ENCODE results near the gene EPDR1. TPM values are rescaled to one million over a fixed set of nuclear protein-coding genes. Genes with fewer than 3 reads are reported as not detected.

The EPDR1 gene
- total RNA-seq, 1 experiment from 2014 or later: 22.7 TPM

DNA sequence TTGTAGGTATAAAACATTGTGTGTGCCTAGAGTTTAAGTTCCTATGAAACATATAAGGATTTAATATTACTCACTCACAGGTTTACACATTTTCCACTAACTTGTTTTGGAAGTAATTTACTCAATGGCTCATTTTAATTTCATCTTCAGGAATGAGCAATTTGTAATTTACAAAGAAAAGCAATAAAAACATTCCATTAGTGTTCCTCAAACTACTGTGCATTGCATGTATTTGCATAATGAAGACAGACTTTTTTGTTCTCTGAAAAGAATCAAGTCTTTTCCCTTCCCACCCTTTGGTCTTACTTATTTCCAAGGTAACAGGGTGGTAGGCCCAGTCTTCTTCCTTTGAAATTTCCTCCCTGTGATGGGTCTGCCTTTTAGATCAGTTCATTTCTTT, 61.2 kb downstream of the EPDR1 start:
- Histone ChIP-seq H2AFZ (ENCODE audit: low read length) (no peak overlapping the region), H3K27ac (ENCODE audit: low read length) (no peak overlapping the region), H3K36me3 (ENCODE audit: low read depth, low read length) (no peaks in the 10 kb centered on the region), H3K4me2 (ENCODE audit: low read length) (no peak overlapping the region), H3K9me3 (ENCODE audit: low read length) (no peaks in the 10 kb centered on the region), H4K20me1 (ENCODE audit: low read length) (no peaks in the 10 kb centered on the region), H3K9ac (ENCODE audit: low read length) (no peak overlapping the region), H3K9me2 (replicated peaks; ENCODE audit: low read length) (no peaks in the 10 kb centered on the region), H3K27me3 (ENCODE audit: low read length) (no peaks in the 10 kb centered on the region), H3K4me1 (ENCODE audit: insufficient read depth, low read length) (peaks cover 15% of the 10 kb centered on the region), H3K79me2 (ENCODE audit: low read length) (no peaks in the 10 kb centered on the region), H3K4me3 (ENCODE audit: low read length) (no peak overlapping the region), H3F3A (ENCODE audit: low read length, unreplicated experiment) (no peaks in the 10 kb centered on the region)
- TF ChIP-seq EZH2phosphoT487 (IDR thresholded peaks at IDR 0.05; ENCODE audit: borderline replicate concordance, low read length) (no peak), EZH2 (IDR thresholded peaks at IDR 0.05; ENCODE audit: low read length, unreplicated experiment) (no peak)
- TF ChIP-seq, protein P1, sequence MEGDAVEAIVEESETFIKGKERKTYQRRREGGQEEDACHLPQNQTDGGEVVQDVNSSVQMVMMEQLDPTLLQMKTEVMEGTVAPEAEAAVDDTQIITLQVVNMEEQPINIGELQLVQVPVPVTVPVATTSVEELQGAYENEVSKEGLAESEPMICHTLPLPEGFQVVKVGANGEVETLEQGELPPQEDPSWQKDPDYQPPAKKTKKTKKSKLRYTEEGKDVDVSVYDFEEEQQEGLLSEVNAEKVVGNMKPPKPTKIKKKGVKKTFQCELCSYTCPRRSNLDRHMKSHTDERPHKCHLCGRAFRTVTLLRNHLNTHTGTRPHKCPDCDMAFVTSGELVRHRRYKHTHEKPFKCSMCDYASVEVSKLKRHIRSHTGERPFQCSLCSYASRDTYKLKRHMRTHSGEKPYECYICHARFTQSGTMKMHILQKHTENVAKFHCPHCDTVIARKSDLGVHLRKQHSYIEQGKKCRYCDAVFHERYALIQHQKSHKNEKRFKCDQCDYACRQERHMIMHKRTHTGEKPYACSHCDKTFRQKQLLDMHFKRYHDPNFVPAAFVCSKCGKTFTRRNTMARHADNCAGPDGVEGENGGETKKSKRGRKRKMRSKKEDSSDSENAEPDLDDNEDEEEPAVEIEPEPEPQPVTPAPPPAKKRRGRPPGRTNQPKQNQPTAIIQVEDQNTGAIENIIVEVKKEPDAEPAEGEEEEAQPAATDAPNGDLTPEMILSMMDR (conservative IDR thresholded peaks at IDR 0.05; ENCODE audit: low read depth, low read length): no peak
- DNase-seq (no peak), ATAC-seq (no peak)
- POLR2A ChIA-PET (ENCODE audit: unreplicated experiment): no interaction called here
- no TSS peak for BruUV-seq (replicated peaks)
- CTCF ChIA-PET: no interaction called here
- intact Hi-C loops (cut with micrococcal nuclease): no loop called here

DNA sequence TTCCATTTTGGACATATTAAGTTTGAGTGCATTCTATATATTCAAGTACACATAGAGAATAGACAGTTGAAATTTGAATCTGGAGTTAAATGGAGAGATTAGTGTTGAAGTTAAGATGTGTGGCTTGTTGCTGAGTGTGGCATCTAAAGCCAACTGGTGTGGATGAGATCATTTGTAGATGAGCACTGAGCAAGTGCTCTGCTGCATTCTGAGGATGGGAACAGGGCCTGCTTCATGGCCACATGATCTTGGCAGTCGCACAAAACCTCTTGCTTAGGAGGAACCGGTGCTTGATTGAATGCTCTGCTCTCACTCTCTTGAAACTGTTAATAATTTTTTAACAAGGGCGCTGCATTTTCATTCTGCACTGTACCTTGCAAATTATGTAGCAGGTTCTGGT, 62.0 kb downstream of the EPDR1 start:
- Histone ChIP-seq H3K9me3 (ENCODE audit: low read length) (no peaks in the 10 kb centered on the region), H3K9me2 (replicated peaks; ENCODE audit: low read length) (no peaks in the 10 kb centered on the region), H3K27ac (ENCODE audit: low read length) (no peak overlapping the region), H2AFZ (ENCODE audit: low read length) (no peak overlapping the region), H3K4me2 (ENCODE audit: low read length) (no peak overlapping the region), H3K9ac (ENCODE audit: low read length) (no peak overlapping the region), H3K4me3 (ENCODE audit: low read length) (no peak overlapping the region), H3F3A (ENCODE audit: low read length, unreplicated experiment) (no peaks in the 10 kb centered on the region), H3K79me2 (ENCODE audit: low read length) (no peaks in the 10 kb centered on the region), H3K27me3 (ENCODE audit: low read length) (no peaks in the 10 kb centered on the region), H3K36me3 (ENCODE audit: low read depth, low read length) (no peaks in the 10 kb centered on the region), H4K20me1 (ENCODE audit: low read length) (no peaks in the 10 kb centered on the region), H3K4me1 (ENCODE audit: insufficient read depth, low read length) (peaks cover 14% of the 10 kb centered on the region)
- CTCF ChIA-PET: no interaction called here
- BruUV-seq (replicated peaks): no TSS peak
- no peak for DNase-seq
- TF ChIP-seq EZH2phosphoT487 (IDR thresholded peaks at IDR 0.05; ENCODE audit: borderline replicate concordance, low read length) (no peak), EZH2 (IDR thresholded peaks at IDR 0.05; ENCODE audit: low read length, unreplicated experiment) (no peak)
- TF ChIP-seq, protein P1 (conservative IDR thresholded peaks at IDR 0.05; ENCODE audit: low read depth, low read length): no peak
- intact Hi-C loops (cut with micrococcal nuclease): no loop called here
- ATAC-seq: no peak
- POLR2A ChIA-PET (ENCODE audit: unreplicated experiment): no interaction called here

DNA sequence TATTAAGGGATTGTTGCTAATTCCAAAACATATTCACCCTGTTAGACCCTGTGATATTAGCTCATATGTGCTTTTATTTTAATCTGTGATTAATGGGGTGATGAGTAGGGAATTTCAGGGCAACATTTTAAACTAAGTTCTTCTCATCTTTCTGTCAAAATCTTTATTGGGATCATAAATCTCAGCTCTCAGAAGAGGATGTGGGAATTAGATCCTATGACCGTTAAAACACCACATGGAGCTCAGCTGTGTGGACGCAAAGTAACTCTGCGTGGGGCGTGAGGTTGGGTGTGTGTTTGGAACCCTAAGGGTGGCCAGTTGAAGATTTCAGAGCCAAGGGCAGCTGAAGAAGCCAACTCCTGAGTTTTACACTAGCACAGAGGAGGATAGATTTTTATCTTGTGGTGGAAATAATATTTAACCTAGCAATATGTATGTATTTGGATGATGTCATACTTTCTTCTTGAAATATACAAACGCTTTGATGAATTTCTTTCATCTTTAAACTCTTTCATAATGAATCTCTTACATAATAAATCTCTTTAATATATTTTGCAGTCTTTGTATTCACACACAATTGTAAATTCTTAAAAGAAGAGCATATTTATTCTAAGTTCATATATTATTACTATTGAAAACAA, 64.4 kb downstream of the EPDR1 start:
- Histone ChIP-seq H3K79me2 (ENCODE audit: low read length) (no peaks in the 10 kb centered on the region), H3K9me2 (replicated peaks; ENCODE audit: low read length) (no peaks in the 10 kb centered on the region), H4K20me1 (ENCODE audit: low read length) (no peaks in the 10 kb centered on the region), H3K27me3 (ENCODE audit: low read length) (no peaks in the 10 kb centered on the region), H3K9me3 (ENCODE audit: low read length) (no peaks in the 10 kb centered on the region), H3K4me3 (ENCODE audit: low read length) (no peak overlapping the region), H2AFZ (ENCODE audit: low read length) (no peak overlapping the region), H3F3A (ENCODE audit: low read length, unreplicated experiment) (no peaks in the 10 kb centered on the region), H3K27ac (ENCODE audit: low read length) (no peak overlapping the region), H3K9ac (ENCODE audit: low read length) (no peak overlapping the region), H3K4me1 (ENCODE audit: insufficient read depth, low read length) (peaks cover 11% of the 10 kb centered on the region), H3K4me2 (ENCODE audit: low read length) (no peak overlapping the region), H3K36me3 (ENCODE audit: low read depth, low read length) (no peaks in the 10 kb centered on the region)
- no TSS peak for BruUV-seq (replicated peaks)
- ChIA-PET CTCF (interaction anchor here (0.6 kb wide), 1 partner anchor 231 kb away, joined by 3 read pairs; no protein-coding TSS in a partner anchor), POLR2A (ENCODE audit: unreplicated experiment) (no interaction called here)
- no peak for ATAC-seq
- TF ChIP-seq EZH2phosphoT487 (IDR thresholded peaks at IDR 0.05; ENCODE audit: borderline replicate concordance, low read length) (no peak), EZH2 (IDR thresholded peaks at IDR 0.05; ENCODE audit: low read length, unreplicated experiment) (no peak)
- TF ChIP-seq, protein P1 (conservative IDR thresholded peaks at IDR 0.05; ENCODE audit: low read depth, low read length): no peak
- DNase-seq: no peak
- intact Hi-C loops (cut with micrococcal nuclease): no loop called here

All from PC-3 (cell line).